Type B pancreatic cell (in vitro differentiated cells): ENCODE measurements around the gene FHOD3. TPM values are rescaled to one million over a fixed set of nuclear protein-coding genes. Genes with fewer than 3 reads are reported as not detected.
A peak's percentile ranks its signal among the peaks of the same experiment; 100 is the strongest.

ENCODE experiments used
- DNase-seq: peaks from one replicate; pipeline ENCODE4 v3.0.0; 2021; ENCODE audit warnings: mixed read lengths; ENCODE audit not compliant: unreplicated experiment; ENCODE audit errors: extremely low spot score
- H3K27ac Mint-ChIP-seq: 2 replicates; pipeline ENCODE4 v1.8.0; 2021; ENCODE audit warnings: mild to moderate bottlenecking, mixed read lengths
- H3K27me3 Mint-ChIP-seq: 2 replicates; pipeline ENCODE4 v1.8.0; 2021; ENCODE audit warnings: mixed read lengths
- H3K36me3 Mint-ChIP-seq: 2 replicates; pipeline ENCODE4 v1.8.0; 2021; ENCODE audit warnings: mixed read lengths
- H3K4me1 Mint-ChIP-seq: one replicate; pipeline ENCODE4 v1.8.0; 2021; ENCODE audit warnings: mixed read lengths; ENCODE audit not compliant: unreplicated experiment
- H3K4me3 Mint-ChIP-seq: 2 replicates; pipeline ENCODE4 v1.8.0; 2021; ENCODE audit warnings: mild to moderate bottlenecking, mixed read lengths
- H3K9me3 Mint-ChIP-seq: 2 replicates; pipeline ENCODE4 v1.8.0; 2021; ENCODE audit warnings: mixed read lengths
- total RNA-seq: library from RNA; stranded (reverse); gene quantifications from 2 replicates; pipeline ENCODE4 v1.2.1, GENCODE V29; 2021; ENCODE audit warnings: low replicate concordance
- TF ChIP-seq, protein P1 (sequence below): fragments of 200-600 bp; sonication (generic); conservative IDR thresholded peaks from 2 replicates; pipeline ENCODE4 v1.5.0; 2021; ENCODE audit warnings: antibody characterized with exemption, mild to moderate bottlenecking

The FHOD3 gene
- total RNA-seq, 1 donor from 2014 or later = 5.3 TPM

DNA sequence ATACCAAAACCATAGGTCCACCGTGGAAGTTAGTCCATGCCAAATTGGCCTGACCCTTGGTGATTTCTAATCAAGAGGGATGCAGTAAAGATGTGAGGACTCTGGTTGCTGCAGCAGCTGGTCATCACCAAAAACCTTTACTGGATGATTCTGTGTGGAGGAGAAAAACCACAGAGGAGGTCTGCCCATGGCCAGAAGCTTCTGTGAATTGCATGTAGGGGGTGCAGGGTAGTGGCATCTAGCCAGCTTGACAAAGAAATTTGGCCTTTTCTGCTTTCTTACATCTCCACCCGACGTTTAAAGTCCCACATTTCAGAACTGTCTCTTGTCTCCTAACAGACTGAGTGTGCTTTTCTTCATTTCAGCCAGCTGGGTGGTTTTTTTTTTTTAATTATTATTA is 351.3 kb downstream of the FHOD3 start:
- peaks cover 9% of the 10 kb centered on the region for H3K4me1 Mint-ChIP-seq
- H3K27ac Mint-ChIP-seq = no peak overlapping the region
- TF ChIP-seq, protein P1, sequence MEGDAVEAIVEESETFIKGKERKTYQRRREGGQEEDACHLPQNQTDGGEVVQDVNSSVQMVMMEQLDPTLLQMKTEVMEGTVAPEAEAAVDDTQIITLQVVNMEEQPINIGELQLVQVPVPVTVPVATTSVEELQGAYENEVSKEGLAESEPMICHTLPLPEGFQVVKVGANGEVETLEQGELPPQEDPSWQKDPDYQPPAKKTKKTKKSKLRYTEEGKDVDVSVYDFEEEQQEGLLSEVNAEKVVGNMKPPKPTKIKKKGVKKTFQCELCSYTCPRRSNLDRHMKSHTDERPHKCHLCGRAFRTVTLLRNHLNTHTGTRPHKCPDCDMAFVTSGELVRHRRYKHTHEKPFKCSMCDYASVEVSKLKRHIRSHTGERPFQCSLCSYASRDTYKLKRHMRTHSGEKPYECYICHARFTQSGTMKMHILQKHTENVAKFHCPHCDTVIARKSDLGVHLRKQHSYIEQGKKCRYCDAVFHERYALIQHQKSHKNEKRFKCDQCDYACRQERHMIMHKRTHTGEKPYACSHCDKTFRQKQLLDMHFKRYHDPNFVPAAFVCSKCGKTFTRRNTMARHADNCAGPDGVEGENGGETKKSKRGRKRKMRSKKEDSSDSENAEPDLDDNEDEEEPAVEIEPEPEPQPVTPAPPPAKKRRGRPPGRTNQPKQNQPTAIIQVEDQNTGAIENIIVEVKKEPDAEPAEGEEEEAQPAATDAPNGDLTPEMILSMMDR = no peak
- peaks cover 13% of the 10 kb centered on the region for H3K27me3 Mint-ChIP-seq
- no peak overlapping the region for H3K4me3 Mint-ChIP-seq
- peaks cover 5% of the 10 kb centered on the region for H3K9me3 Mint-ChIP-seq
- peaks cover 4% of the 10 kb centered on the region for H3K36me3 Mint-ChIP-seq
- DNase-seq = no peak

DNA sequence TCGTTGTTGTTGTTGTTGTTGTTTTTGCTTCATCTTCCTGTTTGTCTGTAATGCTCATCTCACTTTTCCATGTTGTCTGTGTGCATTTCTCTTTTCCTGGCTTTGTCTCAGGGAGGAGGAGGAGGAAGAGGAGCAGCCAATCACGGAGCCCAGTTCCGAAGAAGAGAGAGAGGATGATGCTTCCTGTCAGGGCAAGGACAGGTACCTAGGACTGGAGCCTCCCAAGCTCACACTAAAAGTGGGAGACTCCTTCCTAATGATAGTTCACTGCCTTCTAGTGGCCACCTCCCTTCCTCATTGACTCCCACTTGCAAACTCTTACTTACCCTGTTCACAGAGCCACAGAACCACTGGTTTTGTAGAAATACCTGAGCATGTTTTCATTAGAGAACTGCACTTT is 351.7 kb downstream of the FHOD3 start:
- H3K27me3 Mint-ChIP-seq = peaks cover 13% of the 10 kb centered on the region
- peaks cover 5% of the 10 kb centered on the region for H3K9me3 Mint-ChIP-seq
- H3K27ac Mint-ChIP-seq = no peak overlapping the region
- DNase-seq = peak; percentile 20
- peaks cover 9% of the 10 kb centered on the region for H3K4me1 Mint-ChIP-seq
- peaks cover 4% of the 10 kb centered on the region for H3K36me3 Mint-ChIP-seq
- no peak overlapping the region for H3K4me3 Mint-ChIP-seq
- TF ChIP-seq, protein P1 = no peak

DNA sequence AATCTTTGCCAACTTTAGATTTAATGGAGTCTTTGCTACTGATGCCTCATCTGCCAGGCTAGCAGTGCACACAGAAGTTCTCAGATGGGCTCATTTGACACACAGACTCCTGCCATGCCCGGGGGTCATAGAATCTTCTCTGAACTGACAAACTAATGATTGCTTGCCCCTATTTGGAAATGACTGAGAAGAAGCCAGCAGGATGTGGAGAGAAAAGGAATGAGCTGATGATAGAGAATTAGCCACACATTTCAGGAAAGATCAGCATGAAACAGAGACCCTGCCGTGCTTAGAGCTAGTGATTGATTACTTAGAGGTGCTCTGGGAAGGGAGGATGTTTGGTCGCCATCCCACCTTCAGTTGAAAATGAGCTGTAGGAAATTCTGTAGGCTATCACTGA is 352.8 kb downstream of the FHOD3 start:
- Mint-ChIP-seq H3K36me3 (peaks cover 4% of the 10 kb centered on the region), H3K27me3 (peaks cover 13% of the 10 kb centered on the region), H3K9me3 (peaks cover 5% of the 10 kb centered on the region), H3K27ac (no peak overlapping the region), H3K4me3 (no peak overlapping the region), H3K4me1 (peaks cover 9% of the 10 kb centered on the region)
- DNase-seq = no peak
- TF ChIP-seq, protein P1 = no peak

DNA sequence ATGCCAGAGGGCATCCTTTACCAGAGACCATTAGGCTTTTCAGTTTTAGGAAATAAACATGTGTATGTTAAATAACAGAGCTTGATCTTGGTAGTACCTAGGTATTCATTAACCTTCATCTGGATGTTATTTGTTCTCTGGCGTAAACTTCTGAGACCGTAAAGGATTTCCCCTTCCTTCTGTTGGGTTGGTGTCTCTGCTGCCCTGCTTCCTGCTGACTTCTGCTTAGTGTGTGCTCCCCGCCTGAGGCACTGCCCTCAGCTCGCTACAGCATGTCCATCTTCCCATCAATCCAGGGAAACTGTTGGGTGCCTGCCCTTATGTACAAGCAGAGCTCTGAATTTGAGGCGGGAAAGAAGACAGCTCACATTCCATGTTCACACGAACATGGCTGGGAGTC is 353.4 kb downstream of the FHOD3 start:
- Mint-ChIP-seq H3K36me3 (peaks cover 4% of the 10 kb centered on the region), H3K4me1 (peaks cover 9% of the 10 kb centered on the region), H3K27ac (no peak overlapping the region), H3K4me3 (no peak overlapping the region), H3K27me3 (peaks cover 13% of the 10 kb centered on the region), H3K9me3 (peaks cover 5% of the 10 kb centered on the region)
- no peak for DNase-seq
- TF ChIP-seq, protein P1 = no peak

DNA sequence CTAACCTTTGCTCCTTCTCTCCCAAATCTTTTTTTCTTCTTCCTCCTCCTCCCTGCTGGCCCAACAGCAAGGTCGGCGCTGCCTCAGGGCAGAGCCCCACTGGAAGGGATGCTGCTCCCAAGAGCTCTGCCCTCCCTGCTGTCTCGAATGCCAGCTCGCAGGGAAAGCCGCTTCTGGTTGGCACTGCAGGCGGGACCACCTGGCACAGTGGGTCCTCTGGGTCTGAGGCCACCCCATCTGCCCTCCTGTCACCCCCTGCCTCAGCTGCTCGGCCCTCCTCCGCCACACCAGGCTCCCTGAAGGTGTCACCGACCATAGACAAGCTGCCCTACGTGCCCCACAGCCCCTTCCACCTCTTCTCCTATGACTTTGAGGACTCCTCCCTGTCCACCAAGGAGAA is 355.0 kb downstream of the FHOD3 start:
- H3K27me3 Mint-ChIP-seq = peaks cover 13% of the 10 kb centered on the region
- H3K4me3 Mint-ChIP-seq = no peak overlapping the region
- H3K27ac Mint-ChIP-seq = no peak overlapping the region
- peaks cover 3% of the 10 kb centered on the region for H3K36me3 Mint-ChIP-seq
- peak; percentile 55 for DNase-seq
- H3K9me3 Mint-ChIP-seq = peaks cover 4% of the 10 kb centered on the region
- peaks cover 9% of the 10 kb centered on the region for H3K4me1 Mint-ChIP-seq
- TF ChIP-seq, protein P1 = no peak
